DMS79 treated with DMSO at 0.1 percent for 48 hours (cell line): ENCODE data around the gene ARHGEF19.
A peak's percentile ranks its signal among the peaks of the same experiment; 100 is the strongest.
"Not testable (repeated sequence)": the region's sequence is repeated elsewhere in the genome, so short reads cannot be mapped to it uniquely, and the experiment has no call there.

Experiments used
- DNase-seq: peaks from one replicate; lab custom pipeline; 2025; lab: John Stamatoyannopoulos, UW

Gene ARHGEF19

DNA sequence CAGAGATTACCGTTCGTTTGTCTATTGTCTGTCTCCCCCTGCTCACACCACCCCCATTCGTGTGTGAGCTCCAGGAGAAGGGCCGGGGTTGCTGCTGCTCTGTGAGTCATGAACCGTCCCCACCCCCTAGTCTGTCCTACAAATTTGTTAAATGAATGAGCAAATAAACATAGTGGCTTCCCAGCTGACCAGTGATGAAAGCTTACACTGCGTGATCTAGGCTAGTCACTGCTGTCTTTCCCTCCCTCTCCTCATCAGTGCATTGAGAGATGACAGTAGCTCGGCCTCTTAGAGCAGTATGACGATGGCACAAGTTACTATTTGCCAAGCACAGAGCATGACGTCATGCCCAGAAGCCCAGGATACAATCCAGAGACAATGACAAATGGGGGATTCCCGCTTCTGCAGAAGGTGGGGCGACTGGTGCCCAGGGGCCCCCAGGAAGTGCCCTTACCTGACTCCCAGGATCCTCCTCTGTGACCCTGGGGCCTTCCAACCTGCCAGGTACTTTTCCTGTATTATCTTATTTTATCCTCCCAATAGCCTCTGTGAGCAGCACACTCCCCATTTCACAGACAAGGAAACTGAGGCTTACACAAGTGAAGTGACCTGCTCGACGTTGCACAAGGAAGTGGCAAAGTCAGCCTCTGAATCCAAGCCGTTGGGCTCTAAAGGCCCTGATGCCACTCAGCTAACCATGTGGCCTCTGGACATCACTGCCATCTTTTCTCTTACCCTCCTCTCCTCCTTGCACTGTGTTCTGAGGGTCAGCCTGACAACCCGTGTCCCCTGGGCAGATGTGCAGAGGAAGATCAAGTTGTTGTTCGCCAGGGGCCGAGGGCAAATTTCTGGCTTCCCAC lies 48.0 kb downstream of the ARHGEF19 start:
- no peak for DNase-seq

DNA sequence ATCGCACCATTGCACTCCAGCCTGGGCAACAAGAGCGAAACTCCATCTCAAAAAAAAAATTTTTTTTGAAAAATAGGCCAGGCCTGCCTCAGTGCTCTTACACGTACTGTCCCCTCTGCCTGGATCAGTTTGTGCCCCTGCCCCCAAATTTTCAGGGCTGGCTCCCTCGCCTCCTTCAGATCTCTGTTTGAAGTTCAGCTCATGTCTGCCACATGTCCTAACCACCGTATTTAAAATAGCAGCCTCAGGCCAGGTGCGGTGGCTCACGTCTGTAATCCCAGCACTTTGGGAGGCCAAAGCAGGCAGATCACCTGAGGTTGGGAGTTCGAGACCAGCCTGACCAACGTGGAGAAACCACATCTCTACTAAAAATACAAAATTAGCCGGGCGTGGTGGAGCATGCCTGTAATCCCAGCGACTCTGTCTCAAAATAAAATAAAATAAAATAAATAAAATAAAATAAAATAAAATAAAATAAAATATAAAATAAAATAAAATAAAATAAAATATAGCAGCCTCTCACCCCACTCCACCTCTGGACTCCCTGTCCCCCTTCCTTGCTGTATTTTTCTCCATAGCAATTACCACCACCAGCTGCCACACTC lies 48.7 kb downstream of the ARHGEF19 start:
- not testable (repeated sequence) for DNase-seq

DNA sequence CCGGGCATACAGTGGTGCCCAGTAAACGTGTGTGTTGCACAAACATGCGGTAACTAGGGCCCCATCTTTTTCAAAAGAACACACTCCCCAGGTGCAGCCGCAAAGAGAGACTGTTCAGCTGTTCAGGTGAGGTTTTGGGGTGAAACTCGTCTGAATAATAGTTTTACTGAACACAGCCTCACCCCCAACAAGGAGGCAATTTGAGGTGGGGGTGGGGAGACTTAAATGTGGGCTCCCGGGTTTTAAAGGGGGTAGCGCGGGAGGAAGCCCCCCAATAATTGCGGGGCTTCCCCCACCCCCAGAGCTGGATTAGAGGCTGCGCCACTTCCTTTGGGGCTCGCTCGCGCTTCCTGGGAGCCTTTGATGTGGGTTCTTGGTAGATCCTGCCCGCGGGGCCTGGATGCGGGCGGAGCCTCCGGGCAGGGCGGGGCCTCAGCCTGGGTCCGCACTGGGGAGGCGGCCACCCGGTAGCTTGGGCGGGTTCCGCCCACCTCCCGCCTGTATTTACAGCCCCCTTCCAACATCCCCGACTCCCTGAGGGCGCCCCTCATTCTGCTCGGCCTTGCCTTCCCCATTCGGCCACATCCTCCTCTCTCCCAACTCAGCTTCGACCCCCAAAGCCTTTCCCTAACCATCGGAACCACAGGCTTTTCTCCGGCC lies 50.2 kb downstream of the ARHGEF19 start:
- no peak for DNase-seq

DNA sequence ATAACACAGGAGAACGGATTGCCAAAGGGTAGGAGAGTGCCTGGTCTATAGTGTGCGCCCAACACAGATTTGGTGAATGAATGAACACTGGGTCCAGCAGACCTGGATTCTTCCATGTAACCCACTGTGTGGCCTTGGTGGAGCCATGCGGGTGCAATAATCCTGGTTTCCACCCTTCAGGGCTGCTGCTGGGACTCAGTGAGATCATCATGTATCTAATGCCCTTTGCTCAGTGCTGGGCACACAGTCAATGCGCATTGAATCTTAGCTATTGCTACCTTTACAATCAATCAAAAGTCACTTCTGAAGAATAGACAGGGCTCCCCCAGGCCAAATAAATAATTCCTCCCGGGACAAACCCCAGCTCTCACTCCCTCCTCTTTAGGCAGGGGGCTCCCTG lies 50.7 kb downstream of the ARHGEF19 start:
- no peak for DNase-seq

DNA sequence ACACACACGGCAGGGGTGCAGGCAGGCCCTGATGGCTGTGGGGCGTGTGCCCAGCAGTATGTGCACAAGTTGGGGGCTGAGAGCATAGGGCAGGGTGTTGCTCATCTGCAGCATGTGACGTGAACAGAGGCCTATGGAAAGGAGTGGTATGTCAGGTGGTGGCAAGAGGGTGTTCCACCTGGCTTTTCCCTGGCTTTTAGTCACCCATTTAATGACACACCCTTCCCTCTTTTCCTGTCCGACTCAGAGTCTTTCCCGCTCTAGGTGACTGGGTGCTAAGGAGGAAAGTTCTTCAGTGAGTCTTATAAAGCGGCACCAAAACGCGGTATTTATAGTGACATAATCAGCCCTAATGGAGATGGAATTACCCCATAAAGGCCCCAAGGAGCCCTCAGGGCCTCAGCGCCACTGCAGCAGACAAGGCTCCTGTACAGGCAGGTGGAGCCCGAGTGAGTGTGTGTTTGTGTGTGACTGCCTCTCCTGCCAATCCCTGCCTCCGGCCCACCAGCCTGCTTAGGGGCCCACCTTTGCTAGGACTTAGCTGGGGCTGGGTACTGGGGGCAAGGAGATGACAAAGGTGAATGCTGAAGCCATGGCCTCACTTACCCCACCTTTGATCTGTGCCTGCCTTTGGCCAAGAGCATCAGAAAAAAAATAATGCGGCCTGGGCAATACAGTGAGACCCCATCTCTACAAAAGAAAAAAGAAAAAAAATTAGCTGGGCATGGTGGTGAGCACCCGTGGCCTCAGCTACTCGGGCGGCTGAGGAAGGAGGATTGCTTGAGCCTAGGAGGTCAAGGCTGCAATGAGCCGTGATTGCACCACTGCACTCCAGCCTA lies 53.2 kb downstream of the ARHGEF19 start:
- no peak for DNase-seq

DNA sequence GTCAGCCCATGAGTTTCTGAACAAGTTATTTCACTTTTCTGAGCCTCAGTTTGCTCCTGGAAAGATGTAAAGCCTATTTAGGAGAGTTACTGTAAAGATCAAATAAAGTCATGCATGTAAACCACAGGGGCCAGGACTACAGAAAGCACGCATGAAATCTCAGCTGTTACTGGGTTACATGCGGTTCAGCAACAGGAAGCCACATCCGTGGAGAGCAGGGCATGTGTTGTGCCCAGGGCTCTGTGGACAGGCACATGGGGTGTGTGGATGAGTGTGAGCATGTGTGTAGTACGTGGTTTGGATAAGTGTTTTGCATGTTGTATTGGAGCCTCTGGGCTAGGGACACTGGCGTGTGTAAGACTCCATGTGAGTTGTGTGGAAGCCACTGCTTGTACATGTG lies 54.4 kb downstream of the ARHGEF19 start:
- DNase-seq: no peak

DNA sequence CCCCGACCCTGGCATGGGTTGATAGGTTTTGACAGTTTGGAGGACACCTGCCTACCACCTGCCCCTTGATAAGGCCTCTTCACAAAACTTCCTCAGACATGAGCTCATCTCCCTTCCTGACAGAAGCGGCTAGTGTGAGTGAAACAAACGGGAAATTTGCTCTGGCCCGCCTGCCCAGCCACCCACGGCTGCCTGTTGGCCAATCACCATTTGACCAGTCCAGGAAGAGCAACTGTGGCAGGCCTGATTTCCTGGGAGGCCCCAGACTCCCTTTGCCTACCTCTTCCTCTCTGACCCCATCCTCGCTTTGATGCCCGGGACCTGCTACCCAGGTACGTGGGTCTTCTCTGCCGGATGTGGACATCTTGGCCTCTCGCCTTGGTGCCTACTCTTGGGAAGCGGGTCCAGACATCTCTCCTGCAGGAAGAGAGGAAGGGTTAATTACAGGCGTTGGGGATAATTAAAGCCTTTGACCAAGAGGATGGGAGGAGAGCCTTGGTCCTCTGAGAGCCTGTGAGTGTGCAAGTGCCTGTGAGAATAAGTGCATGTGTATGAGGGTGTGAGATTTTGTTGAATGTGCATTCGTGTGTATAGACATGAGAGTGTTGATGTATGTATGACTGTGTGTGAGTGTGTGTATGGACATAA lies 55.5 kb downstream of the ARHGEF19 start:
- DNase-seq: no peak

DNA sequence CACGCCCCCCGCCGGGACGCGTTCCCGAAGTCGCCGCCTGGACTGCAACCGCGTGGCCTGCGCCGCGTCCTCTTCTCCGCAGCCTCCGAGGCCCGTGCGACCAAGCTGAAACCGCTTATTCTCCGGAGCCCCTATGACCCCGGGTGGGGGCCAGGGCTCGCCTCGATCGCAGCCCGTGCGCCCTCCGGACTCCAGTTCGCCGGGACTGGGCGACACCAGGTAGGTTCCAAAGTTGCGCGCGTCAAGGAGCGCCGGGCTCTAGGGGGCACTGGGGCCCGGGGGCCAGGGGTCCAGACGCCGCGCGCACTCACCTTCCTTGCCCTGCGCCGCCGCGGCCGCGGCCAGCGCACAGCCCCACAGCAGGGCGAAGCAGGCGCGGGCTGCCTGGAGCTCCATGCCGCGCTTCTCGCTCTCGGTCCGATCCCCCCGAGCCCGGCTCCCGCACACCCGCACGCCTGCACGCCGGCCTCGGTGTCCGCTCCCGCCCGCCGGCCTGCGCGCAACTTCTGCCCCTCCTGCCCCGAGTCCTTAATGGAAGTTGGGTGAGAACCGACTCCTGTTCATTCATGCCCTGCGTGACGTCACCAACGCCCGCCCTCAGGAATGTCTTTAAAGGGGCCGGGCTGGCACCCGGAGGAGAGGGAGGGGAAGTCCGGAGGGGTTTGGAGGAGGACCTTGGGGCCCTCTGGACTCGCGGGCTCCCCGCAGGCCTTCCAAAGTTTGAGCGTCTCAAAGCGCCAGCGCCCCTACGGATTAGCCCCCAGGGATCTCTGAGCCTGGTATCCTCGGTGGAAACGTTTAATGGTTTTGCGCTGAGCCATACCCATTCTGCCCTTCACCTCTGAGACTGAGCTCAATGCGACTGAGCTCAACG lies 56.7 kb downstream of the ARHGEF19 start, which contains the start of gene EPHA2:
EPHA2 (minus strand) TSS at position 533 of the 874 bp plus-strand sequence; CDS start at position 396, 137 bp downstream.
- DNase-seq: no peak

DNA sequence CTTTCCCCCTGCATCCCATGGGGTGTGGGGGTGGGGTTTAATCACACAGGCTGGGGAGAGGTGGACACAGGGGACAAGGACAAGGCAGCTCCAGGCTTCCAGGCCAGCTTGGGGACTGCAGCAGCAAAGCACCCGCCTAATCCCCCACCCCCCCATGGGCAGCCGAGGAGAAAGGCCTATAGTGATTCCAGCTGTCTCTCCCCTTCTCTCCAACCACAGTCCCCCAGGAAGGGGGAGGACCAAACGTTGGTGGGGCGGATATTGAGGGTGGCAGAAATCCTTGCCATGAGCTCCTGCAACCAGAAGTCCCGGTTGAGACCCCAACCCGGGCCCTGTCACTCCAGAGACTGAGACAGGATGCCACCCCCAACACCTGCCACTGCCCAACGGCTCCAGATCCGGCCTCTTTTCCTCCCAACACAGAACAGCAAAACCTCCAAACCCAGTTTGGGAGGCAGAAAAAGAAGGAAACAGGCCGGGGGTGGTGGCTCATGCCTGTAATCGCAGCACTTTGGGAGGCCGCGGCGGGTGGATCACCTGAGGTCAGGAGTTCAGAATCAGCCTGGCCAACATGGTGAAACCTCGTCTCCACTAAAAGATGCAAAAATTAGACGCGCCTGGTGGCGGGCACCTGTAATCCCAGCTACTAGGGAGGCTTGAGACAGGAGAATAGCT lies 58.3 kb downstream of the ARHGEF19 start:
- DNase-seq: no peak

DNA sequence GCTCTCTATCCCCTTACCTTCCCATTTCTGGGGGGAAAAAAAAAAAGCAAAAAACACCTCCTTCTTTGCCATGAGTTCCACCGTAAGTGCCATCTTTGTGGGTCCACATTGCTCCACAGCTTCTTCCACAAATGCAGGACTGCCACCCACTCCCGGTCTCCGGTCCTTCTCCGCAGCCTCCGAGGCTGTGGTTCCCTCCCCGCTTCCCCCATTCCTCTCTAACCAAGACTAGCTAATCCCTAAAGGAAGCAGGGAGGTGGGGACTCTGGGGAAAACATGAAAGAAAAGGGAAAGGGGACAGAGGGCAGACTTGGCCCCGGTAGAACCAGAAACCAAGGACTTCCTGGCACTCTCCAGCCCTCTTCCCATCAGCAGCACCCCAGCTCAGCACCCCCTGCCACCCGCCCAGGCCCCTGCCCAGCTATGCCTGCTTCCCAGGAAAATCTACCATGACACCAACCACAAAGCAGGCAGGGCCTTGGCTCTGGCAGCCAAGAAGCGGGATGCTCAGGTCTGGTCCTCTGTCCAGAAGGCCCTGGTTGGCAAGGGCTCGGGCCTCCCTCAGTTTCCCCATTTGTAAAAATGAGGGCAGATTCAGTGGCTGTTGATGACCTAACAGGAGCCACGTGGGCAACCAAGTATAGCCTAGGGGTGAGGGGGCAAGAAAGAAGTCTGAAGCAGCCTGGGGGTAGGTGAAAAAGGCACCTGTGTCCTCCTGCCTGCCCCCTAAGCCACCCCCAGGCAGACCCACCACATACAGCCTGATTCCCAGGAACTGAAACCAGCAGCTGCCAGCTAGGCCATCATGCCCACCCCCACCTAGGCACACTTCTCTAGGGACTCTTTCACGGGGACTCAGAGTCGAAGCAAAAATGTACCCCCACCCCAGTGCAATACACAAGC lies 59.1 kb downstream of the ARHGEF19 start:
- DNase-seq: no peak

DNA sequence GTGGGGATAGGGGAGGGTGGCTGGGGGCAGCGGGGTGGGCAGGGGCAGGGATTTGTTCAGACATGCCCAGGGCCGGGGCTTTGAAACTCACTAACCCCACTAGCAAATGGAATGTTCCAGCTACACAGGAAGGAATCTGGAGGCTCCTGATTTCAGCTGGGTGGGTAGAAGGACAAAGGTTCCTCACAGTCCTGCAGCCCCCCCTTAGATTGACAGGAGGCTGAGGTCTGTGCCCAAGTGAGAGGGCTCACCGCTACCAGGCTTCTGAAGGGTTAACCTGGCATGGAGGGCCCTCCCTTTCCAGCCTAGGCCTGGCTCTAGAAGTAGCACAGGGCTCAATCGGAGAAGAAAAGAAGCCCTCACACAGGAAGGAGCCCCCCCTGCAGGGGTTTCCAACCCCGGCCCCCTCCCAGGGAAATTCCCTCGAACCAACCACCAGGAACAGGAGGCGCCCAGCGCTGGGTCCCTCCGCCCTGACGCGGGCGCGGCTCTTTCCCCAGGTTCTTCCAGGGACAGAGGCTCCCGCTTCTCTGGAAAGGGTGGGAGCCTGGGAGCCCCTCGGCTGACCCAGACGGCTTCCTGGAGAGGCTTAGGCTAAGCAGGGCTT lies 59.9 kb downstream of the ARHGEF19 start:
- no peak for DNase-seq

DNA sequence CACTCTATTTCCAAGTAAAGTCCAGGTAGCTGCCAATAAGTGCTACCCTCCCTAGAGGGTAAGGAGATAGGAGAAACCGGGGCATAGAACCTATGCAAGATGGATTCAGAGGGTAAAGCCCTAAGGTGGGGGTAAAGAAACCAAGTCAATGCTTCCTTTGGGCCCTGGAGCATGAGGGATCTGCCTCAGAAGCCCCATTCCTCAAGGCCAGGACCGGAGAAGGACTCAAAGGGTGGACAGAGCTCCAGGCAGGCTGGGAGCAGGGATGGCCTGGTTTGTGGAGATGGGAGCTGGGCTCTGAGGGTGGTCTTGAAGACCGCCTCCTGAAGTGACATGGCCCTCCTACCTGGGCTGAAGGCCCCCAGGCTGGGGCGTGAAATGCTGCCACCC lies 60.5 kb downstream of the ARHGEF19 start:
- no peak for DNase-seq

DNA sequence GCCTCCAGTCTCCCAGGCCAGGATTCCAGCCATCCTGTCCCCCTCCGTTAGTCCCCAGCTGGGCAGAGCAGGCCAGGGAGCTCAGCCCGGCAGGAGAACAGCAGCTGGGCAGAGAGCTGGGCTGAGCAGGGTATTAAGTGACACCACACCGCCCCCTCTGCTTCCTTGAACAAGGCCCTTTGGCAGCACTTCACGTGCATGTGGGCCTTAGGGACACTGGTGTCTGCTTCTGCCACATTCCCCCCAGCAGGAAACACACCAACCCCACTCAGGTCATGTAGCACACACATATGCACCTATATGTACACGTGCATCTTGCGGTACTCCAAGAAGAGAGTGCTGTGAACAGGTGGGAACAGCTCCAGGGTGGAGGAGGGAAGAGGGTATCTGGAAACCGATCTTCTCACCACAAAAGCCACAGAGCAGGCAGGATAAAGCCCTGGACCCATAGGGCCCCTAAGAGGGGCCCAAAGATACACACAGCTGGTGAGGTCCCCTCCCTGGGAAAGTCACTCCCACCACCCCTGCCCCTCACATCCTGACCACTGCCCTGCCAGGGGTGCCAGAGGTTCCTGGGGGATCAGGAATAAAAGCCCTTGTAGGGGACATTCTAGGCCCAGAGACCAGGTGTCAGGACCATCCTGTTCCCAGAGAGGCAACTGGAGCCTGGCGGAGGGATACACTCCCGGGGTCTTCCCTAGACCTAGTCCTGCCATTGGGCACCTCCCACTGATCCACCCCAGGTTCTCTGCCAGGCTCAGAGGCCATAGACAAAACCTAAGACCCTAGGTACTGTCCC lies 61.1 kb downstream of the ARHGEF19 start:
- peak; percentile 43 for DNase-seq

DNA sequence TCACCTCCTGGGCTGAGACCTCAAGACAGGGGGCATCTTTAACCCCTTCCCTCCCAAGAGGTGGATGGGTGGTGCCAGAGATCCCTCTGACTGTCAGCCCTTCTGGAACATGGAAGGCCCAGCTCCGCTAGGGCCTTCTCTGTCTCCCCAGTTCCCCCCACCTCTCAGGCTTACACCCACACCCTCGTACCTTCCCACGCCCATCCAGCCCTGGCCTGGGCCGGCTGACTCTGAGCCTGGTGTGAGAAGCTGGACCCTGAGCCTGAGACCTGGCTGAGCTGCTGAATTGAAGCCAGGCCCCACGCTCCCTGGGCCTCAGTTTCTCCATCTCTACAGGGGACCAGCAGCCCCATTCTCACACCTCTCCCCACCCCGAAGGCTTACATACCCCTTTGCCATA lies 61.9 kb downstream of the ARHGEF19 start:
- no peak for DNase-seq

DNA sequence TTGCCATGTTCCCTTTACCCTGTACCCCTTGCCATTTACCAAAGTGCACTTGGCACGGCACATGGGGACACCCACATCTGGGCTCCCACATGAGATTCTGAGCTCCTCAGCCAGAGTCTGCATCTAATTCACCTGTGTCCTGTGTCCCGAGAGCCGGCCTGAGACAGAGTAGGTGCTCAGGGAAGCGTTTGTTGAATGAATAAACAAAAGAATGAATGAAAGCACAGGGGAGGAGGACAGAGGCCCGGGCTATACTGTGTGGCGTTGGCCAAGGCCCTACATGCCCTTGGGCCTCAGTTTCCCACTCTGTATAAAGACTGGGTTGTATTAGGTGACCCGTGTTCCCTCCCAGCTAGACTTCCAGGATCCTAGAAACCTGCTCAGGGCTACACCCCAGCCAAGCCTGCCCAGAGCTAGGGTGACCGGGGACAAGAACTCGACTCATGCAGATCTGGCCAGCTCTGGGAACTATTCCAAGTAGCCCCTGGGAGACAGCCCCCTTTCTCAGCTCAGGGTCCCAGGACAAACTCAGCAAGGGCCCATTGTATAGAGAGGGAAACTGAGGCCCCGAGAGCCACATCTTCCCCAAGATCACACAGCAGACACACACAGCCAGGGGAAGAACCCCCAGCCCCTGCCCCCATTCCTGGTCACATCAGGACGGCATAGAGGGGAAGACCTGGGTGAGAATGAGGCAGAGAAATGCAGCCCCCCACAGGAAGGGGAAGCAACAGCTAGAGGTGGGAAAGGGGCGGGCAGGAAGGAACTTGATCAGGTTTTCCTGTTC lies 62.6 kb downstream of the ARHGEF19 start:
- DNase-seq: no peak

DNA sequence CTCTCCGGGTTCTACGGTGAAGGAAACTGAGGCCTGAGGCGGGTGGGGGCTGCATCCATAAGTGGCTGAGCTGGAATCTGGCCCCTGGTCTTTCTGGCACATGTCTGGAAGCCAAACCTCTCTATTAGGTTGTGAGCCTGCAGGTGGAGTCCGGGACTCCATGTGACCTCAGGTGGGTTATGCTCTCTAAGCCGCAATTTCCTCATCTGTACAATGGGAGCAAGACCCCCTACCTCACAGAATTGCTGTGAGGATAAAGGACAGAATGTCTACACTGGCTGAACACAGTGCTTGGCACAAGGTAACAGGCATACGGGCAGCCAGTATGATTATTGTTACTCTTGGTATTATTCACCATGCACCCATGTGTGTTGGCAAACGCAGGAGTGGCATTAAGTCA lies 63.3 kb downstream of the ARHGEF19 start:
- DNase-seq: no peak
